WTC11 (cell line): ENCODE results near the gene SMIM13. TPM values are rescaled to one million over a fixed set of nuclear protein-coding genes. Genes with fewer than 3 reads are reported as not detected.

Experiments
- ATAC-seq: fragments of 200-7000 bp; cut with Tn5 transposase; 2 replicates; pipeline ENCODE4 v1.10.0; 2021; ENCODE audit warnings: mild to moderate bottlenecking, moderate library complexity
- CTCF ChIA-PET: fragments of 300-600 bp; sonication (Branson Sonifier 250); formaldehyde crosslinking; loops from one replicate; lab custom pipeline; 2021; ENCODE audit warnings: antibody characterized with exemption; lab: Charles Lee
- POLR2A ChIA-PET: fragments of 350-600 bp; sonication (Branson Sonifier 250); formaldehyde crosslinking; loops from one replicate; lab custom pipeline; 2021; ENCODE audit warnings: antibody characterized with exemption; lab: Charles Lee
- DNase-seq: peaks from one replicate; pipeline ENCODE4 v3.0.0; 2021; ENCODE audit warnings: low spot score
- H3K27ac Mint-ChIP-seq: 2 replicates; pipeline ENCODE4 v1.8.0; 2021; ENCODE audit warnings: mixed read lengths
- H3K27me3 Mint-ChIP-seq: 2 replicates; pipeline ENCODE4 v1.8.0; 2021; ENCODE audit warnings: low read depth, mild to moderate bottlenecking, moderate library complexity, mixed read lengths
- H3K36me3 Mint-ChIP-seq: 2 replicates; pipeline ENCODE4 v1.8.0; 2021; ENCODE audit warnings: mixed read lengths
- H3K4me1 Mint-ChIP-seq: 2 replicates; pipeline ENCODE4 v1.8.0; 2022; ENCODE audit warnings: mixed read lengths
- H3K4me3 Mint-ChIP-seq: 2 replicates; pipeline ENCODE4 v1.8.0; 2021; ENCODE audit warnings: mild to moderate bottlenecking, moderate library complexity, mixed read lengths
- H3K9me3 Mint-ChIP-seq: 2 replicates; pipeline ENCODE4 v1.8.0; 2021; ENCODE audit warnings: mixed read lengths
- ELF4 ChIP-seq: sonication (generic); formaldehyde crosslinking; IDR thresholded peaks from 2 replicates; pipeline ENCODE4 v1.8.1; 2022; ENCODE audit warnings: low read depth, mild to moderate bottlenecking, moderate library complexity, missing genetic modification reagents
- EMX1 ChIP-seq: fragments of 250-450 bp; sonication (Bioruptor Pico); IDR thresholded peaks from 2 replicates; pipeline ENCODE4 v1.8.0; 2021; ENCODE audit warnings: mild to moderate bottlenecking
- FOXK1 ChIP-seq: sonication (generic); formaldehyde crosslinking; IDR thresholded peaks from 2 replicates; pipeline ENCODE4 v1.8.0; 2022; ENCODE audit warnings: mild to moderate bottlenecking, moderate library complexity, missing genetic modification reagents
- GABPB1 ChIP-seq: sonication (generic); formaldehyde crosslinking; IDR thresholded peaks from 2 replicates; pipeline ENCODE4 v1.8.1; 2023; ENCODE audit warnings: mild to moderate bottlenecking, missing genetic modification reagents
- NFATC4 ChIP-seq: fragments of 250-450 bp; sonication (Bioruptor Pico); IDR thresholded peaks from 2 replicates; pipeline ENCODE4 v1.9.0; 2021; ENCODE audit warnings: mild to moderate bottlenecking
- NR3C1 ChIP-seq: sonication (generic); formaldehyde crosslinking; conservative IDR thresholded peaks from 2 replicates; pipeline ENCODE4 v1.8.1; 2023; ENCODE audit warnings: low read depth, mild to moderate bottlenecking, missing genetic modification reagents
- SMAD4 ChIP-seq: sonication (generic); formaldehyde crosslinking; IDR thresholded peaks from 2 replicates; pipeline ENCODE4 v1.8.0; 2022; ENCODE audit warnings: mild to moderate bottlenecking, missing genetic modification reagents
- SOX15 ChIP-seq: fragments of 250-450 bp; sonication (Bioruptor Pico); IDR thresholded peaks from 2 replicates; pipeline ENCODE4 v1.9.0; 2021; ENCODE audit warnings: mild to moderate bottlenecking
- TCF7 ChIP-seq: sonication (generic); formaldehyde crosslinking; IDR thresholded peaks from 2 replicates; pipeline ENCODE4 v1.8.0; 2022; ENCODE audit warnings: mild to moderate bottlenecking, low read depth, missing genetic modification reagents, moderate library complexity
- ZNF121 ChIP-seq: sonication (generic); formaldehyde crosslinking; IDR thresholded peaks from 2 replicates; pipeline ENCODE4 v1.8.0; 2023; ENCODE audit warnings: missing genetic modification reagents
- ZNF219 ChIP-seq: sonication (generic); formaldehyde crosslinking; IDR thresholded peaks from 2 replicates; pipeline ENCODE4 v1.8.0; 2023; ENCODE audit warnings: missing genetic modification reagents, mild to moderate bottlenecking, borderline replicate concordance
- ZNF232 ChIP-seq: sonication (generic); formaldehyde crosslinking; IDR thresholded peaks from 2 replicates; pipeline ENCODE4 v1.8.0; 2022; ENCODE audit warnings: mild to moderate bottlenecking, missing genetic modification reagents
- ZNF396 ChIP-seq: fragments of 250-450 bp; sonication (Bioruptor Pico); IDR thresholded peaks from 2 replicates; pipeline ENCODE4 v1.8.0; 2021; ENCODE audit warnings: mild to moderate bottlenecking, moderate library complexity, borderline replicate concordance
- total RNA-seq: library from RNA; stranded (reverse); gene quantifications from 3 replicates; pipeline ENCODE4 v1.2.3, GENCODE V29; 2021
- TF ChIP-seq, protein P1 (sequence below): sonication (generic); formaldehyde crosslinking; IDR thresholded peaks from 2 replicates; pipeline ENCODE4 v1.8.1; 2022; ENCODE audit warnings: low read depth, mild to moderate bottlenecking, moderate library complexity, missing genetic modification reagents, borderline replicate concordance
- TF ChIP-seq, protein P2 (sequence below): sonication (generic); formaldehyde crosslinking; IDR thresholded peaks from 2 replicates; pipeline ENCODE4 v1.8.0; 2023; ENCODE audit warnings: missing genetic modification reagents, mild to moderate bottlenecking, borderline replicate concordance
- TF ChIP-seq, protein P3 (sequence below): sonication (generic); formaldehyde crosslinking; IDR thresholded peaks from 2 replicates; pipeline ENCODE4 v1.8.1; 2022; ENCODE audit warnings: mild to moderate bottlenecking, moderate library complexity, missing genetic modification reagents
- TF ChIP-seq, protein P4 (sequence below): sonication (generic); formaldehyde crosslinking; conservative IDR thresholded peaks from 2 replicates; pipeline ENCODE4 v1.8.1; 2022; ENCODE audit warnings: mild to moderate bottlenecking, missing genetic modification reagents
- TF ChIP-seq, protein P5 (sequence below): sonication (generic); formaldehyde crosslinking; IDR thresholded peaks from 2 replicates; pipeline ENCODE4 v1.8.0; 2022; ENCODE audit warnings: mild to moderate bottlenecking, missing genetic modification reagents

SMIM13 gene
- total RNA-seq, 1 experiment from 2014 or later, result 9.7 TPM

DNA sequence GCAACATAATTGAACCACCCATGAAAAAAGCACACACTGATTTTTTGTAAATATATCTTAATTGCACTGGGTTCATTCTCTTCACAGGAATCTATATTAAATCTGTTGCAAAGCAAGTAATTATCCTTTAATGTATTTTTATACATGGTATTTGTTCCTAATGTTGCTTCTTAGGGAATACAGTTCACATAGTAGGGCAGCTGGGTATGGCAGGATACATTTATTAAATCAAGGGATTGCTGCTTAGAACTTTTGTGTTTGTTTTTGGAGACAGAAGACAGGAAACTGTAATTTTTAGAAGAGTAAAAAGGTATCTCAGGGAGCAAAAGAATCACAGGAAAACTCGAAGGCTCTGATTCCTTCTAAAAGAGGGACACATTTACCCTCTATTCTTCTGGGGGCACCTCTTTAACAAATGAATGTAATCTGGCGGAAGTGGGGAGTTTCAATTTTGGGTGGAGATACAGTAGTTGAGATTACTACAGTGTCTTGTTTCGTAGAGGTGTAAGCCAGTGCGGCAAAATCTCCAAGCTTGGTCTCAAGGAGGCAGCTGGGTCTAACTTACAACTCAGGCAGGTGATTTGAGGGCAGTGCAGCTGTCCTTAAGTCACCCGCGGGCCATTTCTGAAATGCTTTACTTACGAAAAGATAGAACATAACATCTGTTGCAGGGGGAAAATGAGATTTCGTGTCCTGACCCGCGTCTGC is 812 bp upstream of the SMIM13 start:
- Mint-ChIP-seq H3K27ac (peak overlapping the region; percentile 98), H3K36me3 (peaks cover 2% of the 10 kb centered on the region; the same call in 1 of the 2 replicates), H3K4me3 (peak overlapping the region; percentile 93), H3K4me1 (peaks cover 21% of the 10 kb centered on the region), H3K27me3 (no peaks in the 10 kb centered on the region; the same call in 1 of the 2 replicates), H3K9me3 (peaks cover 5% of the 10 kb centered on the region)
- TF ChIP-seq, protein P1, sequence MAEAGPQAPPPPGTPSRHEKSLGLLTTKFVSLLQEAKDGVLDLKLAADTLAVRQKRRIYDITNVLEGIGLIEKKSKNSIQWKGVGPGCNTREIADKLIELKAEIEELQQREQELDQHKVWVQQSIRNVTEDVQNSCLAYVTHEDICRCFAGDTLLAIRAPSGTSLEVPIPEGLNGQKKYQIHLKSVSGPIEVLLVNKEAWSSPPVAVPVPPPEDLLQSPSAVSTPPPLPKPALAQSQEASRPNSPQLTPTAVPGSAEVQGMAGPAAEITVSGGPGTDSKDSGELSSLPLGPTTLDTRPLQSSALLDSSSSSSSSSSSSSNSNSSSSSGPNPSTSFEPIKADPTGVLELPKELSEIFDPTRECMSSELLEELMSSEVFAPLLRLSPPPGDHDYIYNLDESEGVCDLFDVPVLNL (CRISPR knock-in tag), result no peak
- TF ChIP-seq ZNF396 (CRISPR knock-in tag), result no peak
- TF ChIP-seq ZNF219 (CRISPR knock-in tag), result no peak
- DNase-seq (no peak), ATAC-seq (peak; percentile 6)
- ChIA-PET CTCF (interaction anchor here (0.6 to 1.6 kb wide), 4 partner anchors 10 to 138 kb away, joined by 3 to 9 read pairs (median 4); no protein-coding TSS in a partner anchor), POLR2A (no interaction called here)

DNA sequence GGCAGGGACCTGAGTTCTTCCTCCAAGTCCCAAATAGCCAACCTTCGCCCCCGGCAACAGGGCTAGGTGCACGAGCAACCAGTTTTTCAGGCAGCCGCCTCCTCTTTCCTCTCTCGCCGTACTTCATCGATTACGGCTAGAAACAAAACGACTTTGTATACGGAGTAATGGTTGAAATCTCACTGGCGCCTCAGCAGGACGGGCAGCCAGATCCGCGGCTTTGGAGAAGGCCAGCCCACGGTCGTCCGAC is 333 bp upstream of the SMIM13 start:
- POLR2A ChIA-PET, result interaction anchor here (0.6 kb wide), 1 partner anchor 37 kb away, joined by 5 read pairs; no protein-coding TSS in a partner anchor
- CTCF ChIA-PET, result interaction anchor here (0.6 to 1.6 kb wide), 5 partner anchors 11 to 139 kb away, joined by 3 to 9 read pairs (median 3); no protein-coding TSS in a partner anchor
- DNase-seq, result no peak
- Mint-ChIP-seq H3K27me3 (no peaks in the 10 kb centered on the region; the same call in 1 of the 2 replicates), H3K36me3 (peaks cover 2% of the 10 kb centered on the region; the same call in 1 of the 2 replicates), H3K27ac (peak overlapping the region; percentile 98), H3K9me3 (peaks cover 1% of the 10 kb centered on the region), H3K4me3 (peak overlapping the region; percentile 93), H3K4me1 (peaks cover 25% of the 10 kb centered on the region)
- TF ChIP-seq, protein P2, sequence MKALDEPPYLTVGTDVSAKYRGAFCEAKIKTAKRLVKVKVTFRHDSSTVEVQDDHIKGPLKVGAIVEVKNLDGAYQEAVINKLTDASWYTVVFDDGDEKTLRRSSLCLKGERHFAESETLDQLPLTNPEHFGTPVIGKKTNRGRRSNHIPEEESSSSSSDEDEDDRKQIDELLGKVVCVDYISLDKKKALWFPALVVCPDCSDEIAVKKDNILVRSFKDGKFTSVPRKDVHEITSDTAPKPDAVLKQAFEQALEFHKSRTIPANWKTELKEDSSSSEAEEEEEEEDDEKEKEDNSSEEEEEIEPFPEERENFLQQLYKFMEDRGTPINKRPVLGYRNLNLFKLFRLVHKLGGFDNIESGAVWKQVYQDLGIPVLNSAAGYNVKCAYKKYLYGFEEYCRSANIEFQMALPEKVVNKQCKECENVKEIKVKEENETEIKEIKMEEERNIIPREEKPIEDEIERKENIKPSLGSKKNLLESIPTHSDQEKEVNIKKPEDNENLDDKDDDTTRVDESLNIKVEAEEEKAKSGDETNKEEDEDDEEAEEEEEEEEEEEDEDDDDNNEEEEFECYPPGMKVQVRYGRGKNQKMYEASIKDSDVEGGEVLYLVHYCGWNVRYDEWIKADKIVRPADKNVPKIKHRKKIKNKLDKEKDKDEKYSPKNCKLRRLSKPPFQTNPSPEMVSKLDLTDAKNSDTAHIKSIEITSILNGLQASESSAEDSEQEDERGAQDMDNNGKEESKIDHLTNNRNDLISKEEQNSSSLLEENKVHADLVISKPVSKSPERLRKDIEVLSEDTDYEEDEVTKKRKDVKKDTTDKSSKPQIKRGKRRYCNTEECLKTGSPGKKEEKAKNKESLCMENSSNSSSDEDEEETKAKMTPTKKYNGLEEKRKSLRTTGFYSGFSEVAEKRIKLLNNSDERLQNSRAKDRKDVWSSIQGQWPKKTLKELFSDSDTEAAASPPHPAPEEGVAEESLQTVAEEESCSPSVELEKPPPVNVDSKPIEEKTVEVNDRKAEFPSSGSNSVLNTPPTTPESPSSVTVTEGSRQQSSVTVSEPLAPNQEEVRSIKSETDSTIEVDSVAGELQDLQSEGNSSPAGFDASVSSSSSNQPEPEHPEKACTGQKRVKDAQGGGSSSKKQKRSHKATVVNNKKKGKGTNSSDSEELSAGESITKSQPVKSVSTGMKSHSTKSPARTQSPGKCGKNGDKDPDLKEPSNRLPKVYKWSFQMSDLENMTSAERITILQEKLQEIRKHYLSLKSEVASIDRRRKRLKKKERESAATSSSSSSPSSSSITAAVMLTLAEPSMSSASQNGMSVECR (CRISPR knock-in tag), result no peak
- no peak for TF ChIP-seq NR3C1 (CRISPR knock-in tag)
- no peak for TF ChIP-seq ZNF232 (CRISPR knock-in tag)
- TF ChIP-seq ZNF396 (CRISPR knock-in tag), result no peak
- TF ChIP-seq, protein P3, sequence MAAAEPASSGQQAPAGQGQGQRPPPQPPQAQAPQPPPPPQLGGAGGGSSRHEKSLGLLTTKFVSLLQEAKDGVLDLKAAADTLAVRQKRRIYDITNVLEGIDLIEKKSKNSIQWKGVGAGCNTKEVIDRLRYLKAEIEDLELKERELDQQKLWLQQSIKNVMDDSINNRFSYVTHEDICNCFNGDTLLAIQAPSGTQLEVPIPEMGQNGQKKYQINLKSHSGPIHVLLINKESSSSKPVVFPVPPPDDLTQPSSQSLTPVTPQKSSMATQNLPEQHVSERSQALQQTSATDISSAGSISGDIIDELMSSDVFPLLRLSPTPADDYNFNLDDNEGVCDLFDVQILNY, result no peak; the same call in 1 of the 2 replicates
- no peak for TF ChIP-seq ELF4 (CRISPR knock-in tag)
- TF ChIP-seq, protein P4, sequence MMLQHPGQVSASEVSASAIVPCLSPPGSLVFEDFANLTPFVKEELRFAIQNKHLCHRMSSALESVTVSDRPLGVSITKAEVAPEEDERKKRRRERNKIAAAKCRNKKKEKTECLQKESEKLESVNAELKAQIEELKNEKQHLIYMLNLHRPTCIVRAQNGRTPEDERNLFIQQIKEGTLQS (CRISPR knock-in tag), result no peak
- TF ChIP-seq NFATC4 (CRISPR knock-in tag), result no peak
- no peak for TF ChIP-seq SOX15 (CRISPR knock-in tag)
- no peak for TF ChIP-seq GABPB1
- TF ChIP-seq FOXK1, result no peak
- TF ChIP-seq EMX1 (CRISPR knock-in tag), result no peak
- TF ChIP-seq, protein P5, sequence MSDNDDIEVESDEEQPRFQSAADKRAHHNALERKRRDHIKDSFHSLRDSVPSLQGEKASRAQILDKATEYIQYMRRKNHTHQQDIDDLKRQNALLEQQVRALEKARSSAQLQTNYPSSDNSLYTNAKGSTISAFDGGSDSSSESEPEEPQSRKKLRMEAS (CRISPR knock-in tag), result no peak
- TF ChIP-seq ZNF121 (CRISPR knock-in tag), result no peak
- TF ChIP-seq SMAD4 (CRISPR knock-in tag), result no peak
- TF ChIP-seq TCF7, result no peak
- no peak; the same call in 1 of the 2 replicates for ATAC-seq
